Sigmoid colon (tissue), 4 donors: Measurements from ENCODE around the gene METAP2.

Source experiments
- EP300 ChIP-seq, 4 donors: sonication (generic); formaldehyde crosslinking; IDR thresholded peaks; one replicate each; pipeline ENCODE4 v1.6.1; 2017; ENCODE audit warnings: antibody characterized with exemption in 4 of 4
- POLR2A ChIP-seq, 2 donors: fragments of 450-650 bp; IDR thresholded peaks; one replicate each; pipeline ENCODE4 v1.6.1; 2016; ENCODE audit warnings: antibody characterized with exemption in 2 of 2, mild to moderate bottlenecking in 2 of 2, moderate library complexity in 2 of 2
- POLR2AphosphoS5 ChIP-seq, 4 donors: sonication (generic); formaldehyde crosslinking; IDR thresholded peaks; one replicate each; pipeline ENCODE4 v1.6.1; 2017; ENCODE audit warnings: antibody characterized with exemption in 4 of 4
- TF ChIP-seq, protein P1 (sequence below), 4 experiments: fragments of 450-650 bp in 3 of 4; fragments of 200-600 bp in 1 of 4; IDR thresholded peaks; one replicate each; pipeline ENCODE4 v1.5.1; 2016 to 2019; ENCODE audit warnings: antibody characterized with exemption in 4 of 4, mild to moderate bottlenecking in 3 of 4, moderate library complexity in 2 of 4

DNA sequence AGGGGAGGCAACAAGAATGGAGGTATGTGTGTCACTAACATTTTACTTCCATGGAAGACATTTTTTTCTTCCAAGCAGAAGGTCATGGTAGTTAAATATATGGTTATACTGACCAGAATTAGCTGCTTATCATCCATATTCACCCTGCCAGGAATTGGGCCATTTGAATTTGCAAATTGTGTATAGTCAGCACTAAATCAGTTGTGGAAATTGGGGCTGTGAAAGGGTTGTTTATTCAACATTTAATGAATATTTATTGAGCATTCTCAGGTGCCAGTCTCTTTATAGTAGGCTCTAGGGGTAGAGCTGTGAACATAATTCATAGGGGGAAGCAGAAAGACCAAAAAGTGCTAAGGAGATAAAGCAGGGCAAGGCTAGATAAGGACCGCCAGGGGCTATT is 38.0 kb downstream of the METAP2 start:
- no peak for TF ChIP-seq POLR2AphosphoS5 (IDR thresholded peaks at IDR 0.05)
- TF ChIP-seq, protein P1, sequence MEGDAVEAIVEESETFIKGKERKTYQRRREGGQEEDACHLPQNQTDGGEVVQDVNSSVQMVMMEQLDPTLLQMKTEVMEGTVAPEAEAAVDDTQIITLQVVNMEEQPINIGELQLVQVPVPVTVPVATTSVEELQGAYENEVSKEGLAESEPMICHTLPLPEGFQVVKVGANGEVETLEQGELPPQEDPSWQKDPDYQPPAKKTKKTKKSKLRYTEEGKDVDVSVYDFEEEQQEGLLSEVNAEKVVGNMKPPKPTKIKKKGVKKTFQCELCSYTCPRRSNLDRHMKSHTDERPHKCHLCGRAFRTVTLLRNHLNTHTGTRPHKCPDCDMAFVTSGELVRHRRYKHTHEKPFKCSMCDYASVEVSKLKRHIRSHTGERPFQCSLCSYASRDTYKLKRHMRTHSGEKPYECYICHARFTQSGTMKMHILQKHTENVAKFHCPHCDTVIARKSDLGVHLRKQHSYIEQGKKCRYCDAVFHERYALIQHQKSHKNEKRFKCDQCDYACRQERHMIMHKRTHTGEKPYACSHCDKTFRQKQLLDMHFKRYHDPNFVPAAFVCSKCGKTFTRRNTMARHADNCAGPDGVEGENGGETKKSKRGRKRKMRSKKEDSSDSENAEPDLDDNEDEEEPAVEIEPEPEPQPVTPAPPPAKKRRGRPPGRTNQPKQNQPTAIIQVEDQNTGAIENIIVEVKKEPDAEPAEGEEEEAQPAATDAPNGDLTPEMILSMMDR (IDR thresholded peaks at IDR 0.05): no peak
- no peak for TF ChIP-seq EP300 (IDR thresholded peaks at IDR 0.05)
- TF ChIP-seq POLR2A (IDR thresholded peaks at IDR 0.05): no peak
